ENCODE results near the gene DLX1. TPM values are rescaled to one million over a fixed set of nuclear protein-coding genes. Genes with fewer than 3 reads are reported as not detected.

Gene DLX1
- total and polyA plus RNA-seq, 9 of the 15 experiments (the other 6 are each of a cell fraction or from before 2014, with no cell fraction given) = 1.9 to 26.2 (median 9.6) TPM

DNA sequence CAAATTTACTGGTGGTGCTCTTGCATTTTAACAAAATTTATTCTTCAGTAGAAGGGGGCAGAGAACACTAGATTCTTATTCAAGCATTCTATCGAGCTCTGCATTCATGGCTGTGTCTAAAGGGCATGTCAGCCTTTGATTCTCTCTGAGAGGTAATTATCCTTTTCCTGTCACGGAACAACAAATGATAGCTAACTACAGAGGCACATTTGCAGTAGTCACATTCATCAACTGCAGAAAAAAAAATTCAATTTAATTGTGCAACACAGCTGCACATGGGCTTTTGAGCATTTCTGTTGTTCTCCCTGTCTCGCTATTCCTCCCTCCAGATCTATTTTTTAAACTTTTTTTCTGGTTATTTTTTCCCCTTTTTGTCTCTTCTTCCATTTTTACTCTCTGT, 13.0 kb upstream of the DLX1 start (continued):
- TF ChIP-seq ZNF146 (CRISPR knock-in tag; IDR thresholded peaks at IDR 0.05; ENCODE audit: unreplicated experiment) = no peak
- no peak for TF ChIP-seq BRF1 (IDR thresholded peaks at IDR 0.05; ENCODE audit: borderline replicate concordance, extremely low read depth, insufficient read length)
- TF ChIP-seq, protein P1, sequence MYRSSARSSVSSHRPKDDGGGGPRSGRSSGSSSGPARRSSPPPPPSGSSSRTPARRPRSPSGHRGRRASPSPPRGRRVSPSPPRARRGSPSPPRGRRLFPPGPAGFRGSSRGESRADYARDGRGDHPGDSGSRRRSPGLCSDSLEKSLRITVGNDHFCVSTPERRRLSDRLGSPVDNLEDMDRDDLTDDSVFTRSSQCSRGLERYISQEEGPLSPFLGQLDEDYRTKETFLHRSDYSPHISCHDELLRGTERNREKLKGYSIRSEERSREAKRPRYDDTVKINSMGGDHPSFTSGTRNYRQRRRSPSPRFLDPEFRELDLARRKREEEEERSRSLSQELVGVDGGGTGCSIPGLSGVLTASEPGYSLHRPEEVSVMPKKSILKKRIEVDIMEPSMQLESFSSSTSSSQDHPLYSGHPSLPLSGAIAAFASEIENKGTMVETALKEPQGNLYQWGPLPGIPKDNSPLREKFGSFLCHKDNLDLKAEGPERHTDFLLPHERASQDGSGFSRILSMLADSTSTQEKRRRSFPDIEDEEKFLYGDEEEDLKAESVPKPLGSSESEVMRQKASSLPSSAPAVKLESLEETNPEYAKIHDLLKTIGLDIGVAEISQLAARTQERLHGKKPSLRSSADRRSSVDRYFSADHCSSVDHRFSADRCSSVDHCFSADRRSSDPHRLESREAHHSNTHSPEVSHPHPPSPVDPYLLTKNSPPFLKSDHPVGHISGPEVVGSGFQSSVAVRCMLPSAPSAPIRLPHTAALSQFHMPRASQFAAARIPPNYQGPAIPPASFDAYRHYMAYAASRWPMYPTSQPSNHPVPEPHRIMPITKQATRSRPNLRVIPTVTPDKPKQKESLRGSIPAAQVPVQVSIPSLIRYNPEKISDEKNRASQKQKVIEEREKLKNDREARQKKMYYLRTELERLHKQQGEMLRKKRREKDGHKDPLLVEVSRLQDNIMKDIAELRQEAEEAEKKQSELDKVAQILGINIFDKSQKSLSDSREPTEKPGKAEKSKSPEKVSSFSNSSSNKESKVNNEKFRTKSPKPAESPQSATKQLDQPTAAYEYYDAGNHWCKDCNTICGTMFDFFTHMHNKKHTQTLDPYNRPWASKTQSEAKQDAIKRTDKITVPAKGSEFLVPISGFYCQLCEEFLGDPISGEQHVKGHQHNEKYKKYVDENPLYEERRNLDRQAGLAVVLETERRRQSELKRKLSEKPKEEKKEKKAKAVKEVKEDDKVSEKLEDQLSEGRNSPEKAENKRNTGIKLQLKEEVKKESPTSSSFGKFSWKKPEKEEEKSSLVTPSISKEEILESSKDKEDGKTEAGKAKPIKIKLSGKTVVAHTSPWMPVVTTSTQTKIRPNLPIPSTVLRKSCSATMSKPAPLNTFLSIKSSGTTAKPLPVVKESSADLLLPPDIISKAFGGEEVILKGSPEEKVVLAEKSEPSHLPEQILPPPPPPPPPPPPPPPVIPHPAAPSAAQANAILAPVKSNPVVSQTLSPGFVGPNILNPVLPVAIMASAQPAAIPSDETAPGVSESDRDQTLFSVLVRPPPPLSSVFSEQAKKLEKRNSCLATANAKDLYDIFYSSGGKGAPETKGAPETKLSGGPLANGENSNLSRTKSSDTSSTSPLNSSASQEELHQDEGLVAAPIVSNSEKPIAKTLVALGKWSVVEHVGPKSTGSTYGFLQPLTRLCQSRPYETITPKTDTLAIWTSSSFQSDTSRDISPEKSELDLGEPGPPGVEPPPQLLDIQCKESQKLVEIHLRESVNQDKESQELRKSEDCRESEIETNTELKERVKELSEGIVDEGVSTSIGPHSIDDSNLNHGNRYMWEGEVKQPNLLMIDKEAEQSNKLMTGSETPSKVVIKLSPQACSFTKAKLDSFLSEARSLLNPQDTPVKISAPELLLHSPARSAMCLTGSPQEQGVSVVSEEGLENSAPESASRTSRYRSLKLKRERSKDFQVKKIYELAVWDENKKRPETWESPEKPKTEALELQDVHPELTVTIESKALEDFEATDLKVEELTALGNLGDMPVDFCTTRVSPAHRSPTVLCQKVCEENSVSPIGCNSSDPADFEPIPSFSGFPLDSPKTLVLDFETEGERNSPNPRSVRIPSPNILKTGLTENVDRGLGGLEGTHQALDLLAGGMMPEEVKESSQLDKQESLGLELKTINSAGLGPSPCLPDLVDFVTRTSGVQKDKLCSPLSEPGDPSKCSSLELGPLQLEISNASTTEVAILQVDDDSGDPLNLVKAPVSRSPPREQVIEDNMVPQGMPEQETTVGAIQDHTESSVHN (IDR thresholded peaks at IDR 0.05; ENCODE audit: borderline replicate concordance in 1 of 2, low read depth in 1 of 2) = no peak
- no peak for TF ChIP-seq ZNF444 (CRISPR knock-in tag; IDR thresholded peaks at IDR 0.05)
- no peak for TF ChIP-seq HDAC2 (IDR thresholded peaks at IDR 0.05)
- no peak for TF ChIP-seq ZNF133 (CRISPR knock-in tag; IDR thresholded peaks at IDR 0.05)
- no peak for TF ChIP-seq HNRNPUL1 (IDR thresholded peaks at IDR 0.05; ENCODE audit: low read length)
- no peak for TF ChIP-seq DNMT1 (IDR thresholded peaks at IDR 0.05)
- no peak for TF ChIP-seq RBM25 (IDR thresholded peaks at IDR 0.05; ENCODE audit: low read depth, low read length, severe bottlenecking)
- no peak for TF ChIP-seq ZNF140 (CRISPR knock-in tag; IDR thresholded peaks at IDR 0.05)
- TF ChIP-seq ZBTB34 (CRISPR knock-in tag; IDR thresholded peaks at IDR 0.05) = no peak
- TF ChIP-seq, protein P2, sequence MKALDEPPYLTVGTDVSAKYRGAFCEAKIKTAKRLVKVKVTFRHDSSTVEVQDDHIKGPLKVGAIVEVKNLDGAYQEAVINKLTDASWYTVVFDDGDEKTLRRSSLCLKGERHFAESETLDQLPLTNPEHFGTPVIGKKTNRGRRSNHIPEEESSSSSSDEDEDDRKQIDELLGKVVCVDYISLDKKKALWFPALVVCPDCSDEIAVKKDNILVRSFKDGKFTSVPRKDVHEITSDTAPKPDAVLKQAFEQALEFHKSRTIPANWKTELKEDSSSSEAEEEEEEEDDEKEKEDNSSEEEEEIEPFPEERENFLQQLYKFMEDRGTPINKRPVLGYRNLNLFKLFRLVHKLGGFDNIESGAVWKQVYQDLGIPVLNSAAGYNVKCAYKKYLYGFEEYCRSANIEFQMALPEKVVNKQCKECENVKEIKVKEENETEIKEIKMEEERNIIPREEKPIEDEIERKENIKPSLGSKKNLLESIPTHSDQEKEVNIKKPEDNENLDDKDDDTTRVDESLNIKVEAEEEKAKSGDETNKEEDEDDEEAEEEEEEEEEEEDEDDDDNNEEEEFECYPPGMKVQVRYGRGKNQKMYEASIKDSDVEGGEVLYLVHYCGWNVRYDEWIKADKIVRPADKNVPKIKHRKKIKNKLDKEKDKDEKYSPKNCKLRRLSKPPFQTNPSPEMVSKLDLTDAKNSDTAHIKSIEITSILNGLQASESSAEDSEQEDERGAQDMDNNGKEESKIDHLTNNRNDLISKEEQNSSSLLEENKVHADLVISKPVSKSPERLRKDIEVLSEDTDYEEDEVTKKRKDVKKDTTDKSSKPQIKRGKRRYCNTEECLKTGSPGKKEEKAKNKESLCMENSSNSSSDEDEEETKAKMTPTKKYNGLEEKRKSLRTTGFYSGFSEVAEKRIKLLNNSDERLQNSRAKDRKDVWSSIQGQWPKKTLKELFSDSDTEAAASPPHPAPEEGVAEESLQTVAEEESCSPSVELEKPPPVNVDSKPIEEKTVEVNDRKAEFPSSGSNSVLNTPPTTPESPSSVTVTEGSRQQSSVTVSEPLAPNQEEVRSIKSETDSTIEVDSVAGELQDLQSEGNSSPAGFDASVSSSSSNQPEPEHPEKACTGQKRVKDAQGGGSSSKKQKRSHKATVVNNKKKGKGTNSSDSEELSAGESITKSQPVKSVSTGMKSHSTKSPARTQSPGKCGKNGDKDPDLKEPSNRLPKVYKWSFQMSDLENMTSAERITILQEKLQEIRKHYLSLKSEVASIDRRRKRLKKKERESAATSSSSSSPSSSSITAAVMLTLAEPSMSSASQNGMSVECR (CRISPR knock-in tag; IDR thresholded peaks at IDR 0.05) = no peak
- no peak for TF ChIP-seq FOSL1 (tag; conservative IDR thresholded peaks at IDR 0.05)
- no peak for TF ChIP-seq SAP30 (IDR thresholded peaks at IDR 0.05; ENCODE audit: borderline replicate concordance, insufficient read depth, low read depth, low read length, poor library complexity, severe bottlenecking)

Data from K562 (cell line).